ENCODE results near the gene CAST. TPM values are rescaled to one million over a fixed set of nuclear protein-coding genes. Genes with fewer than 3 reads are reported as not detected.

CAST gene
- total RNA-seq, 2 experiments from 2014 or later = 118 to 122 TPM

- Mint-ChIP-seq H3K36me3 (ENCODE audit: low read depth) (peaks cover 2% of the 10 kb centered on the region), H3K4me1 (ENCODE audit: low read depth) (peaks cover 26% of the 10 kb centered on the region), H3K27me3 (ENCODE audit: low read depth) (no peaks in the 10 kb centered on the region), H3K4me3 (no peak overlapping the region), H3K27ac (no peak overlapping the region), H3K9me3 (no peaks in the 10 kb centered on the region)
- intact Hi-C loops (cut with micrococcal nuclease) = no loop called here
- DNase-seq = no peak
- CTCF ChIA-PET = interaction anchor here (1.6 kb wide), 1 partner anchor 11 kb away, joined by 4 read pairs; no protein-coding TSS in a partner anchor
Observed at GRCh38 chr5:96718635-96719077, 56.5 kb downstream of the CAST start.

DNA sequence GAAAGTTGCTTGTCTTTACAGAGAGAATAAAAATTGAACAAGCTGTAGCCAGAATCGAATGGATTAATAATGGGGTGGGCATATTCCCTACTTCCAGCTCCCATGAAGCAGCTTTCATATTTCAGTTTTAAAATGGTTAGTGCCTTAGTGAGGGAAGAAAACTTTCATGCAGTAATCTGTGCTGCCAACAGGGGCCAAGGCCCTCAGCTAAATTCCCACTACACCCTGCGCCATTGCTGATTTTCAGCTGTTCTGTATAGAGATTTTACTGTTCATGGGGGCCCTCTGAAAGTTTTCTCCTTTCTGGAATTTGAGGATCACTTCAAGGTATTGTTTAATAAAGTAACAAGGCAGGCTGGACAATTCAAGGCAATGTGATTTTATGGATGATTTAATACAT is 58.2 kb downstream of the CAST start:
- no peak overlapping the region for H3K4me3 Mint-ChIP-seq
- no peak for DNase-seq
- CTCF ChIA-PET = interaction anchor here (0.9 to 1.4 kb wide), 5 partner anchors 13 to 106 kb away, joined by 3 to 8 read pairs (median 3); no protein-coding TSS in a partner anchor
- intact Hi-C loops (cut with micrococcal nuclease) = no loop called here
- H3K27me3 Mint-ChIP-seq (ENCODE audit: low read depth) = no peaks in the 10 kb centered on the region
- H3K9me3 Mint-ChIP-seq = no peaks in the 10 kb centered on the region
- H3K27ac Mint-ChIP-seq = no peak overlapping the region
- peaks cover 18% of the 10 kb centered on the region for H3K4me1 Mint-ChIP-seq (ENCODE audit: low read depth)
- peaks cover 3% of the 10 kb centered on the region for H3K36me3 Mint-ChIP-seq (ENCODE audit: low read depth)

DNA sequence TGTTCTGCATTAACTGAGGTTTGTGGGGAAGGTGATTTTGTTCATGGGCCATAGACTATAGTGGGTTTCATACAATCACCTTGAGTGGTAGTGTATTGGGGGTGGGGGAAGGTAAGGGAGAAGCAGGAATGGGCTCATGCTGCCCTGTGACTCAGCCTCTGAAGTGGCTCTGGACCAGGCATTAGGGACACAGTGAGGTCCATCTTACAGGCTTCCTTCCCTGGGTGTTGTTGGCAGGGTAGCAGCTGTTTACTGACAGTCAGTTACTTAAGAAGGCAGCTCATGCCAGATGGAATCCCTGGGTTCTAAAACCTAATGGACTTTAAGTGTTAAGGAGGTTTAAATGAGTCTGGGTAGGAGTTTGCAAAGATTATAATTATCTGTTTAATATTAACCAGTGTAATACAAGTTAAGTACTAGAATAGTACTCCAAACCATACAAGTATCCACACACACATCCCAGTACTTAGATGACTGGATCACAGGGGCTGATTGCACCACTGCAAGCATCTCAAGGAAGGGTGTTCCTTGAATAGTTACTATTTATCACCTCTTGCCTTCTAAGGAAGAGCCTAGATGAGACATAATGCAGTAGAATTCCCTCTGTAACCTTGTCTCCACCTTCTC is 59.3 kb downstream of the CAST start:
- Mint-ChIP-seq H3K36me3 (ENCODE audit: low read depth) (peaks cover 3% of the 10 kb centered on the region), H3K4me1 (ENCODE audit: low read depth) (peaks cover 15% of the 10 kb centered on the region), H3K27ac (no peak overlapping the region), H3K27me3 (ENCODE audit: low read depth) (no peaks in the 10 kb centered on the region), H3K4me3 (no peak overlapping the region), H3K9me3 (no peaks in the 10 kb centered on the region)
- intact Hi-C loops (cut with micrococcal nuclease) = no loop called here
- DNase-seq = no peak
- CTCF ChIA-PET = interaction anchor here (1.1 to 1.4 kb wide), 4 partner anchors 20 to 69 kb away, joined by 3 to 8 read pairs (median 4); no protein-coding TSS in a partner anchor

DNA sequence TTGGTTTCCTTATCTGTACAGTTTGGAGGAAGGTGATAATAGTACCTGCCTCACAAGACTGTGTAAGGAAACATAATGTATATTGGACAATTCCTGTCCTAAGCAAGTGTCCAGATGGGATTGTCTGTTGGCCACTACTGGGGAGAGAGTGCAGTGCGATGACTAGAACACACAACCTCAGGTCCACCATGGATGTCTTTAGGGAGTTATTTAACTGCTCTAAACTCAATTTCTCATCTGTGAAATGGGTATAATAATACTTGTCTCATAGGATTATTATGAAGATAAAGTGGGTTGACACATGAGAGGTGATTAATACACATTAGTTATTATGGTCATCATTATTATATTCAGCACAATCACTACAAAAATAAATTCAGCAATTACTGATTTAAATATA is 63.1 kb downstream of the CAST start:
- intact Hi-C loops (cut with micrococcal nuclease) = no loop called here
- H3K36me3 Mint-ChIP-seq (ENCODE audit: low read depth) = peaks cover 1% of the 10 kb centered on the region

DNA sequence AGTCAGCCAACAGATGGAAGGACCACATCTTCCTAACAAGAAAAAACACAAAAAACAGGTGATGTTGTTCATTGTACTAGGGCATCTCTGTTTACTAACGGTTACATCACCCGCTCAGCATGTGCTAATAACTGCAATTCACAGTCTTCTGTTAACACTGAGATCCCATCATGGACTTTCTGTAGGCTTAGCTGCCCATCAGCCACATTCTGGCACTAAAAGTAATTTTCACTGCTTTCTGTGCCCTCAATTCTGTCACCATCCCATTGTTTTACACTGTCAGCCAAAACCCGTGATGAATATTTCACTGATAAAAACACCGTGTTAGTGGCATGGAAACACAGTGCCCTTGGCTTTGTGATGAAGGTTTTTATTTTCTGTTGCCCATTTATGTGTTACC is 64.6 kb downstream of the CAST start:
- peaks cover 2% of the 10 kb centered on the region for H3K4me1 Mint-ChIP-seq (ENCODE audit: low read depth)
- intact Hi-C loops (cut with micrococcal nuclease) = no loop called here

More for the DNA sequence above, 63.1 kb downstream of the CAST start:
- DNase-seq = no peak
- H3K27ac Mint-ChIP-seq = no peak overlapping the region
- no peaks in the 10 kb centered on the region for H3K27me3 Mint-ChIP-seq (ENCODE audit: low read depth)
- peaks cover 7% of the 10 kb centered on the region for H3K4me1 Mint-ChIP-seq (ENCODE audit: low read depth)
- H3K9me3 Mint-ChIP-seq = no peaks in the 10 kb centered on the region
- CTCF ChIA-PET = no interaction called here
- no peak overlapping the region for H3K4me3 Mint-ChIP-seq

GRCh38 chr5:96729156-96729555 is 67.0 kb downstream of the CAST start:
- intact Hi-C loops (cut with micrococcal nuclease) = loop anchor here (1.0 kb wide), 1 partner anchor 115 kb away; no protein-coding TSS in a partner anchor
- H3K4me1 Mint-ChIP-seq (ENCODE audit: low read depth) = peaks cover 3% of the 10 kb centered on the region
- H3K27ac Mint-ChIP-seq = no peak overlapping the region
- peaks cover 9% of the 10 kb centered on the region for H3K36me3 Mint-ChIP-seq (ENCODE audit: low read depth)
- no peak overlapping the region for H3K4me3 Mint-ChIP-seq
- H3K9me3 Mint-ChIP-seq = no peaks in the 10 kb centered on the region
- CTCF ChIA-PET = interaction anchor here (1.0 to 2.6 kb wide), 5 partner anchors 13 to 115 kb away, joined by 3 to 7 read pairs (median 3); no protein-coding TSS in a partner anchor
- H3K27me3 Mint-ChIP-seq (ENCODE audit: low read depth) = no peaks in the 10 kb centered on the region
- DNase-seq = no peak

More for the DNA sequence above, 64.6 kb downstream of the CAST start:
- no peaks in the 10 kb centered on the region for H3K27me3 Mint-ChIP-seq (ENCODE audit: low read depth)
- CTCF ChIA-PET = interaction anchor here (2.6 kb wide), 1 partner anchor 15 kb away, joined by 7 read pairs; no protein-coding TSS in a partner anchor
- peaks cover 10% of the 10 kb centered on the region for H3K36me3 Mint-ChIP-seq (ENCODE audit: low read depth)
- H3K4me3 Mint-ChIP-seq = no peak overlapping the region
- no peaks in the 10 kb centered on the region for H3K9me3 Mint-ChIP-seq
- DNase-seq = no peak
- no peak overlapping the region for H3K27ac Mint-ChIP-seq

DNA sequence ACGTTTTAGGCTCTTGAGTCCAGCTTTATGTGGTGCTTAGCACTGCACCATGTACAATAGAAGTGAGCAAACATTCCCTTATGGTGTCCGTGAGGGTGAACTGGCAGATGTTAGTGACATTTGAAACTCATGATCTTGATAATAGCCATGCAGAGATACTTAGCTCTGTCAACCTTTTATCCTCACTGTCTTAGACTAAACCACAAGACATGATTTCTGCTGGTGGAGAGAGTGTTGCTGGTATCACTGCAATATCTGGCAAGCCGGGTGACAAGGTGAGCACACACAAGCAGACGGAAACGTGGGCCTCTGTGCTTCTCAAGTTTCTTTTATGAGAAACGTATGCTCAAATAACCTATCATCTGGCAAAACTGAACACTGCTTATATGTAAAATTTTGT is 68.4 kb downstream of the CAST start:
- peaks cover 9% of the 10 kb centered on the region for H3K36me3 Mint-ChIP-seq (ENCODE audit: low read depth)
- CTCF ChIA-PET = interaction anchor here (0.8 to 1.3 kb wide), 3 partner anchors 21 to 116 kb away, joined by 3 to 5 read pairs (median 4); no protein-coding TSS in a partner anchor
- H3K27ac Mint-ChIP-seq = no peak overlapping the region
- intact Hi-C loops (cut with micrococcal nuclease) = no loop called here
- H3K4me3 Mint-ChIP-seq = no peak overlapping the region
- H3K9me3 Mint-ChIP-seq = no peaks in the 10 kb centered on the region
- H3K4me1 Mint-ChIP-seq (ENCODE audit: low read depth) = peaks cover 7% of the 10 kb centered on the region
- no peak for DNase-seq
- no peaks in the 10 kb centered on the region for H3K27me3 Mint-ChIP-seq (ENCODE audit: low read depth)

- Mint-ChIP-seq H3K4me3 (no peak overlapping the region), H3K27ac (peak overlapping the region; percentile 20), H3K4me1 (ENCODE audit: low read depth) (peaks cover 7% of the 10 kb centered on the region), H3K36me3 (ENCODE audit: low read depth) (peaks cover 9% of the 10 kb centered on the region), H3K9me3 (no peaks in the 10 kb centered on the region), H3K27me3 (ENCODE audit: low read depth) (no peaks in the 10 kb centered on the region)
- DNase-seq = no peak
- CTCF ChIA-PET = interaction anchor here (0.5 to 0.8 kb wide), 3 partner anchors 13 to 108 kb away, joined by 3 to 4 read pairs (median 3); no protein-coding TSS in a partner anchor
- intact Hi-C loops (cut with micrococcal nuclease) = no loop called here
Observed at GRCh38 chr5:96733771-96734500, 71.8 kb downstream of the CAST start.

GRCh38 chr5:96734871-96735325 is 72.7 kb downstream of the CAST start:
- H3K4me3 Mint-ChIP-seq = no peak overlapping the region
- DNase-seq = no peak
- no peaks in the 10 kb centered on the region for H3K27me3 Mint-ChIP-seq (ENCODE audit: low read depth)
- CTCF ChIA-PET = no interaction called here
- H3K27ac Mint-ChIP-seq = no peak overlapping the region
- intact Hi-C loops (cut with micrococcal nuclease) = no loop called here
- H3K4me1 Mint-ChIP-seq (ENCODE audit: low read depth) = peaks cover 7% of the 10 kb centered on the region
- H3K36me3 Mint-ChIP-seq (ENCODE audit: low read depth) = peaks cover 9% of the 10 kb centered on the region
- H3K9me3 Mint-ChIP-seq = no peaks in the 10 kb centered on the region

GRCh38 chr5:96736937-96737336 is 74.8 kb downstream of the CAST start:
- Mint-ChIP-seq H3K9me3 (no peaks in the 10 kb centered on the region), H3K27ac (no peak overlapping the region)
- intact Hi-C loops (cut with micrococcal nuclease) = no loop called here

GRCh38 chr5:96741106-96741505 is 78.9 kb downstream of the CAST start:
- Mint-ChIP-seq H3K27ac (peak overlapping the region; percentile 66), H3K27me3 (ENCODE audit: low read depth) (no peaks in the 10 kb centered on the region), H3K4me3 (no peak overlapping the region), H3K9me3 (peaks cover 3% of the 10 kb centered on the region), H3K36me3 (ENCODE audit: low read depth) (peaks cover 31% of the 10 kb centered on the region), H3K4me1 (ENCODE audit: low read depth) (peaks cover 38% of the 10 kb centered on the region)
- no peak for DNase-seq
- CTCF ChIA-PET = interaction anchor here (2.5 to 3.6 kb wide), 2 partner anchors 11 to 13 kb away, joined by 7 to 19 read pairs; no protein-coding TSS in a partner anchor
- intact Hi-C loops (cut with micrococcal nuclease) = no loop called here

More at GRCh38 chr5:96736937-96737336, 74.8 kb downstream of the CAST start:
- Mint-ChIP-seq H3K4me3 (no peak overlapping the region), H3K4me1 (ENCODE audit: low read depth) (peaks cover 22% of the 10 kb centered on the region), H3K27me3 (ENCODE audit: low read depth) (no peaks in the 10 kb centered on the region), H3K36me3 (ENCODE audit: low read depth) (peaks cover 7% of the 10 kb centered on the region)
- CTCF ChIA-PET = no interaction called here
- no peak for DNase-seq

DNA sequence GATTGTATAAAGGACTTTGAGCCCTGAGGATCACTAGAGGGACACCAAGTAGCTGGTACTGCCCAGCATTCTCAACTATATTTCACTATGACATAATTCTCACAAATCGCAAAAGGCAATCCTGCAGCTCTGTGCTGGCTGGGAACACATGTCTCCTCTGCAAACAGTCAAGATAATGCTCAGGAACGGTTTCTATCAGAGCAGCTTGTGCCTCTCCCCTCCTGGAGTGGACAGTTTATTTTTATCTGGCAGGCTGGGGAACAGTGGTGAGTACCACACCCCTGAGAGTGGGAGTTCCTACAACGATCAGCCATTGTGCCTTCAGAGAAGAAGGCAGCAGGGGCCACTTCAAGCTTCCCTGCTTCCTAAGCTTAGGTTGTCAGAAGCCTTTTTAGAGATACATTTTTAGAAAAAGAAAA is 79.7 kb downstream of the CAST start:
- H3K4me3 Mint-ChIP-seq = no peak overlapping the region
- intact Hi-C loops (cut with micrococcal nuclease) = no loop called here
- H3K4me1 Mint-ChIP-seq (ENCODE audit: low read depth) = peaks cover 42% of the 10 kb centered on the region
- peaks cover 31% of the 10 kb centered on the region for H3K36me3 Mint-ChIP-seq (ENCODE audit: low read depth)
- DNase-seq = no peak
- H3K27ac Mint-ChIP-seq = peak overlapping the region; percentile 66
- no peaks in the 10 kb centered on the region for H3K27me3 Mint-ChIP-seq (ENCODE audit: low read depth)
- H3K9me3 Mint-ChIP-seq = peaks cover 3% of the 10 kb centered on the region
- CTCF ChIA-PET = interaction anchor here (0.6 to 3.6 kb wide), 9 partner anchors 8 to 420 kb away, joined by 3 to 19 read pairs (median 4); no protein-coding TSS in a partner anchor

Measured in activated naive CD4-positive, alpha-beta T cell treated with anti-CD3 and anti-CD28 coated beads for 36 hours (primary cell).